ENCODE results near the gene HHLA2. TPM values are rescaled to one million over a fixed set of nuclear protein-coding genes. Genes with fewer than 3 reads are reported as not detected.
"Not testable (repeated sequence)": the region's sequence is repeated elsewhere in the genome, so short reads cannot be mapped to it uniquely, and the experiment has no call there.

HHLA2 gene
- total and polyA plus RNA-seq, 2 experiments from 2014 or later = not detected

- TF ChIP-seq, protein P1, sequence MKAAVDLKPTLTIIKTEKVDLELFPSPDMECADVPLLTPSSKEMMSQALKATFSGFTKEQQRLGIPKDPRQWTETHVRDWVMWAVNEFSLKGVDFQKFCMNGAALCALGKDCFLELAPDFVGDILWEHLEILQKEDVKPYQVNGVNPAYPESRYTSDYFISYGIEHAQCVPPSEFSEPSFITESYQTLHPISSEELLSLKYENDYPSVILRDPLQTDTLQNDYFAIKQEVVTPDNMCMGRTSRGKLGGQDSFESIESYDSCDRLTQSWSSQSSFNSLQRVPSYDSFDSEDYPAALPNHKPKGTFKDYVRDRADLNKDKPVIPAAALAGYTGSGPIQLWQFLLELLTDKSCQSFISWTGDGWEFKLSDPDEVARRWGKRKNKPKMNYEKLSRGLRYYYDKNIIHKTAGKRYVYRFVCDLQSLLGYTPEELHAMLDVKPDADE (IDR thresholded peaks at IDR 0.05) = no peak
Observed at GRCh38 chr3:108377384-108377783, 81.0 kb downstream of the HHLA2 start (continued).

DNA sequence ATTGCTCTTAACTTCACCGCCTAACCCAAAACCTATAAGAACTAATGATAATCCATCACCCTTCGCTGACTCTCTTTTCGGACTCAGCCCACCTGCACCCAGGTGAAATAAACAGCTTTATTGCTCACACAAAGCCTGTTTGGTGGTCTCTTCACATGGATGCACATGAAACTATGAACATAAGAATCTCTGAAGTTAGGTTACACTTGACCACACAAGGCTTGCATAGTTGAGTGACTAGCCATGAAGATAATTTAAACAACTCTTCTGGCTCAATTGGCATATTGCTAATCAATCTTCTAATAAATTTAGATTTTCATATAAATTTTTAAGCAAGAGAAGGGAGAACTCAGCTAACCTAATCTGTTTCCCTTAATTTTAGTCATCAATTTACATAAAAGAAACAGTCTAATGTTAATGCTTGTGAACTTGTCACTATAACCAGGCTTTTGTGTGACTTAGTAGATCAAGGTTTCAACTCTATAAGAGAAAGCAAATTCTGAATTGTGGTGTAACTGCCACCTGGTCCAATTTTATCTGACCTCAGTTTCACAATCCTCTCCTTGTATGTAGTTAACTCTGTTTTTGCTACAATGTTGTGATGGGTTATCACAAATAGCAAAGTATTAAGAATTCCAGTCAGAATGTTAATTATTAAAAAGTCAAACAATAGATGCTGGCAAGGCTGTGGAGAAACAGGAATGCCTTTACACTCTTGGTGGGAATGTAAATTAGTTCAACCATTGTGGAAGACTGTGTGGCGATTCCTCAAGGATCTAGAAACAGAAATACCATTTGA, 82.0 kb downstream of the HHLA2 start:
- Mint-ChIP-seq H3K27me3 (ENCODE audit: insufficient read depth, low read depth, poor library complexity) (no peaks in the 10 kb centered on the region), H3K36me3 (ENCODE audit: low read depth) (no peaks in the 10 kb centered on the region), H3K4me1 (peaks cover 26% of the 10 kb centered on the region), H3K4me3 (no peak overlapping the region), H3K9me3 (no peaks in the 10 kb centered on the region), H3K27ac (no peak overlapping the region)
- no peaks in the 10 kb centered on the region for H3K79me2 ChIP-seq (replicated peaks; ENCODE audit: insufficient read depth)
- no peaks in the 10 kb centered on the region for H3K36me3 ChIP-seq (ENCODE audit: insufficient read depth)
- H4K20me1 ChIP-seq (replicated peaks; ENCODE audit: insufficient read depth) = no peaks in the 10 kb centered on the region
- H3F3A ChIP-seq (replicated peaks; ENCODE audit: low read depth) = no peaks in the 10 kb centered on the region
- H3K27ac ChIP-seq (ENCODE audit: low read depth) = no peak overlapping the region
- TF ChIP-seq, protein P2, sequence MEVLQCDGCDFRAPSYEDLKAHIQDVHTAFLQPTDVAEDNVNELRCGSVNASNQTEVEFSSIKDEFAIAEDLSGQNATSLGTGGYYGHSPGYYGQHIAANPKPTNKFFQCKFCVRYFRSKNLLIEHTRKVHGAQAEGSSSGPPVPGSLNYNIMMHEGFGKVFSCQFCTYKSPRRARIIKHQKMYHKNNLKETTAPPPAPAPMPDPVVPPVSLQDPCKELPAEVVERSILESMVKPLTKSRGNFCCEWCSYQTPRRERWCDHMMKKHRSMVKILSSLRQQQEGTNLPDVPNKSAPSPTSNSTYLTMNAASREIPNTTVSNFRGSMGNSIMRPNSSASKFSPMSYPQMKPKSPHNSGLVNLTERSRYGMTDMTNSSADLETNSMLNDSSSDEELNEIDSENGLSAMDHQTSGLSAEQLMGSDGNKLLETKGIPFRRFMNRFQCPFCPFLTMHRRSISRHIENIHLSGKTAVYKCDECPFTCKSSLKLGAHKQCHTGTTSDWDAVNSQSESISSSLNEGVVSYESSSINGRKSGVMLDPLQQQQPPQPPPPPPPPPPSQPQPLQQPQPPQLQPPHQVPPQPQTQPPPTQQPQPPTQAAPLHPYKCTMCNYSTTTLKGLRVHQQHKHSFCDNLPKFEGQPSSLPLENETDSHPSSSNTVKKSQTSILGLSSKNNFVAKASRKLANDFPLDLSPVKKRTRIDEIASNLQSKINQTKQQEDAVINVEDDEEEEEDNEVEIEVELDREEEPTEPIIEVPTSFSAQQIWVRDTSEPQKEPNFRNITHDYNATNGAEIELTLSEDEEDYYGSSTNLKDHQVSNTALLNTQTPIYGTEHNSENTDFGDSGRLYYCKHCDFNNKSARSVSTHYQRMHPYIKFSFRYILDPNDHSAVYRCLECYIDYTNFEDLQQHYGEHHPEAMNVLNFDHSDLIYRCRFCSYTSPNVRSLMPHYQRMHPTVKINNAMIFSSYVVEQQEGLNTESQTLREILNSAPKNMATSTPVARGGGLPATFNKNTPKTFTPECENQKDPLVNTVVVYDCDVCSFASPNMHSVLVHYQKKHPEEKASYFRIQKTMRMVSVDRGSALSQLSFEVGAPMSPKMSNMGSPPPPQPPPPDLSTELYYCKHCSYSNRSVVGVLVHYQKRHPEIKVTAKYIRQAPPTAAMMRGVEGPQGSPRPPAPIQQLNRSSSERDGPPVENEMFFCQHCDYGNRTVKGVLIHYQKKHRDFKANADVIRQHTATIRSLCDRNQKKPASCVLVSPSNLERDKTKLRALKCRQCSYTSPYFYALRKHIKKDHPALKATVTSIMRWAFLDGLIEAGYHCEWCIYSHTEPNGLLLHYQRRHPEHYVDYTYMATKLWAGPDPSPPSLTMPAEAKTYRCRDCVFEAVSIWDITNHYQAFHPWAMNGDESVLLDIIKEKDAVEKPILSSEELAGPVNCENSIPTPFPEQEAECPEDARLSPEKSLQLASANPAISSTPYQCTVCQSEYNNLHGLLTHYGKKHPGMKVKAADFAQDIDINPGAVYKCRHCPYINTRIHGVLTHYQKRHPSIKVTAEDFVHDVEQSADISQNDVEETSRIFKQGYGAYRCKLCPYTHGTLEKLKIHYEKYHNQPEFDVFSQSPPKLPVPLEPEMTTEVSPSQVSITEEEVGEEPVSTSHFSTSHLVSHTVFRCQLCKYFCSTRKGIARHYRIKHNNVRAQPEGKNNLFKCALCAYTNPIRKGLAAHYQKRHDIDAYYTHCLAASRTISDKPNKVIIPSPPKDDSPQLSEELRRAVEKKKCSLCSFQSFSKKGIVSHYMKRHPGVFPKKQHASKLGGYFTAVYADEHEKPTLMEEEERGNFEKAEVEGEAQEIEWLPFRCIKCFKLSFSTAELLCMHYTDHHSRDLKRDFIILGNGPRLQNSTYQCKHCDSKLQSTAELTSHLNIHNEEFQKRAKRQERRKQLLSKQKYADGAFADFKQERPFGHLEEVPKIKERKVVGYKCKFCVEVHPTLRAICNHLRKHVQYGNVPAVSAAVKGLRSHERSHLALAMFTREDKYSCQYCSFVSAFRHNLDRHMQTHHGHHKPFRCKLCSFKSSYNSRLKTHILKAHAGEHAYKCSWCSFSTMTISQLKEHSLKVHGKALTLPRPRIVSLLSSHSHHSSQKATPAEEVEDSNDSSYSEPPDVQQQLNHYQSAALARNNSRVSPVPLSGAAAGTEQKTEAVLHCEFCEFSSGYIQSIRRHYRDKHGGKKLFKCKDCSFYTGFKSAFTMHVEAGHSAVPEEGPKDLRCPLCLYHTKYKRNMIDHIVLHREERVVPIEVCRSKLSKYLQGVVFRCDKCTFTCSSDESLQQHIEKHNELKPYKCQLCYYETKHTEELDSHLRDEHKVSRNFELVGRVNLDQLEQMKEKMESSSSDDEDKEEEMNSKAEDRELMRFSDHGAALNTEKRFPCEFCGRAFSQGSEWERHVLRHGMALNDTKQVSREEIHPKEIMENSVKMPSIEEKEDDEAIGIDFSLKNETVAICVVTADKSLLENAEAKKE (CRISPR knock-in tag; IDR thresholded peaks at IDR 0.05) = no peak
- TF ChIP-seq POLR2AphosphoS5 (IDR thresholded peaks at IDR 0.05; ENCODE audit: low read depth) = no peak
- no peak for TF ChIP-seq JUNB (IDR thresholded peaks at IDR 0.05; ENCODE audit: unreplicated experiment)
- TF ChIP-seq ZNF114 (CRISPR knock-in tag; IDR thresholded peaks at IDR 0.05) = no peak
- TF ChIP-seq NANOG (IDR thresholded peaks at IDR 0.05; ENCODE audit: borderline replicate concordance) = no peak
- TF ChIP-seq ZNF331 (CRISPR knock-in tag; IDR thresholded peaks at IDR 0.05; ENCODE audit: low read depth) = no peak
- no peak for TF ChIP-seq EZH2 (IDR thresholded peaks at IDR 0.05; ENCODE audit: low read depth, unreplicated experiment)
- TF ChIP-seq CREB1 (CRISPR knock-in tag; IDR thresholded peaks at IDR 0.05; ENCODE audit: low read depth) = no peak
- TF ChIP-seq, protein P3, sequence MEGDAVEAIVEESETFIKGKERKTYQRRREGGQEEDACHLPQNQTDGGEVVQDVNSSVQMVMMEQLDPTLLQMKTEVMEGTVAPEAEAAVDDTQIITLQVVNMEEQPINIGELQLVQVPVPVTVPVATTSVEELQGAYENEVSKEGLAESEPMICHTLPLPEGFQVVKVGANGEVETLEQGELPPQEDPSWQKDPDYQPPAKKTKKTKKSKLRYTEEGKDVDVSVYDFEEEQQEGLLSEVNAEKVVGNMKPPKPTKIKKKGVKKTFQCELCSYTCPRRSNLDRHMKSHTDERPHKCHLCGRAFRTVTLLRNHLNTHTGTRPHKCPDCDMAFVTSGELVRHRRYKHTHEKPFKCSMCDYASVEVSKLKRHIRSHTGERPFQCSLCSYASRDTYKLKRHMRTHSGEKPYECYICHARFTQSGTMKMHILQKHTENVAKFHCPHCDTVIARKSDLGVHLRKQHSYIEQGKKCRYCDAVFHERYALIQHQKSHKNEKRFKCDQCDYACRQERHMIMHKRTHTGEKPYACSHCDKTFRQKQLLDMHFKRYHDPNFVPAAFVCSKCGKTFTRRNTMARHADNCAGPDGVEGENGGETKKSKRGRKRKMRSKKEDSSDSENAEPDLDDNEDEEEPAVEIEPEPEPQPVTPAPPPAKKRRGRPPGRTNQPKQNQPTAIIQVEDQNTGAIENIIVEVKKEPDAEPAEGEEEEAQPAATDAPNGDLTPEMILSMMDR (conservative IDR thresholded peaks at IDR 0.05; ENCODE audit: low read depth in 2 of 2) = no peak
- TF ChIP-seq EZH2phosphoT487 (IDR thresholded peaks at IDR 0.05; ENCODE audit: unreplicated experiment) = no peak
- H3K4me2 ChIP-seq = no peak overlapping the region
- no peak overlapping the region for H3K4me3 ChIP-seq
- DNase-seq (ENCODE audit: low spot score) = no peak
- H3K9me2 ChIP-seq (ENCODE audit: insufficient read depth) = no peaks in the 10 kb centered on the region
- no peak overlapping the region for H2AFZ ChIP-seq
- no peaks in the 10 kb centered on the region for H3K27me3 ChIP-seq (ENCODE audit: insufficient read depth)
- ATAC-seq = no peak
- peaks cover 23% of the 10 kb centered on the region for H3K4me1 ChIP-seq (ENCODE audit: insufficient read depth)

DNA sequence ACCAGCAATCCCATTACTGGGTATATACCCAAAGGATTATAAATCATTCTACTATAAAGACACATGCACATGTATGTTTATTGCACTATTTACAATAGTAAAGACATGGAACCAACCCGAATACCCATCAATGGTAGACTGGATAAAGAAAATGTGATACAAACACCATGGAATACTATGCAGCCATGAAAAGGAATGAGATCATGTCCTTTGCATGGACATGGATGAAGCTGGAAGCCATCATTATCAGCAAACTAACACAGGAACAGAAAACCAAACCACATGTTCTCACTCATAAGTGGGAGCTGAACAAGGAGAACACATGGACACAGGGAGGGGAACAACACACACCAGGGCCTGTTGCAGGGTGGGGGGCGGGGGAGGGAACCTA, 82.6 kb downstream of the HHLA2 start:
- H2AFZ ChIP-seq; H3K27ac ChIP-seq (ENCODE audit: low read depth); H3K36me3 ChIP-seq (ENCODE audit: insufficient read depth); H3K79me2 ChIP-seq (replicated peaks; ENCODE audit: insufficient read depth); H3K27ac Mint-ChIP-seq; H3K9me3 Mint-ChIP-seq; H3K27me3 ChIP-seq (ENCODE audit: insufficient read depth); DNase-seq (ENCODE audit: low spot score); H3K9me2 ChIP-seq (ENCODE audit: insufficient read depth); H3K27me3 Mint-ChIP-seq (ENCODE audit: insufficient read depth, low read depth, poor library complexity); H3K36me3 Mint-ChIP-seq (ENCODE audit: low read depth); H3F3A ChIP-seq (replicated peaks; ENCODE audit: low read depth); ATAC-seq; H3K4me3 Mint-ChIP-seq; H4K20me1 ChIP-seq (replicated peaks; ENCODE audit: insufficient read depth); H3K4me2 ChIP-seq; H3K4me3 ChIP-seq: not testable (repeated sequence)
- peaks cover 26% of the 10 kb centered on the region for H3K4me1 Mint-ChIP-seq
- H3K4me1 ChIP-seq (ENCODE audit: insufficient read depth) = peaks cover 23% of the 10 kb centered on the region

Measured in GM23338 (cell line).